Activated CD4-positive, alpha-beta T cell treated with anti-CD3 and anti-CD28 coated beads for 36 hours (primary cell): ENCODE data around the gene GULP1. TPM values are rescaled to one million over a fixed set of nuclear protein-coding genes. Genes with fewer than 3 reads are reported as not detected.

Experiments
- ATAC-seq: fragments of 200-7000 bp; cut with Tn5 transposase; one replicate; pipeline ENCODE4 v1.10.0; 2021; ENCODE audit warnings: mild to moderate bottlenecking, moderate library complexity
- CTCF ChIA-PET: fragments of 350-600 bp; sonication (Branson Sonifier 250); formaldehyde crosslinking; loops from one replicate; lab custom pipeline; 2021; ENCODE audit warnings: antibody characterized with exemption; lab: Charles Lee
- POLR2A ChIA-PET: fragments of 350-600 bp; sonication (Branson Sonifier 250); formaldehyde crosslinking; loops from one replicate; lab custom pipeline; 2021; ENCODE audit warnings: antibody characterized with exemption, inconsistent platforms; lab: Charles Lee
- DNase-seq: peaks from one replicate; pipeline ENCODE4 v3.0.0-alpha.2; 2020
- H3K27ac Mint-ChIP-seq: one replicate; pipeline ENCODE4 v1.8.0; 2021; ENCODE audit warnings: mixed read lengths
- H3K27me3 Mint-ChIP-seq: one replicate; pipeline ENCODE4 v1.8.0; 2021; ENCODE audit warnings: mixed read lengths
- H3K36me3 Mint-ChIP-seq: one replicate; pipeline ENCODE4 v1.8.0; 2021; ENCODE audit warnings: low read depth, mixed read lengths
- H3K4me1 Mint-ChIP-seq: one replicate; pipeline ENCODE4 v1.8.0; 2021; ENCODE audit warnings: mixed read lengths
- H3K4me3 Mint-ChIP-seq: one replicate; pipeline ENCODE4 v1.8.0; 2021; ENCODE audit warnings: mild to moderate bottlenecking, moderate library complexity, mixed read lengths
- H3K9me3 Mint-ChIP-seq: one replicate; pipeline ENCODE4 v1.8.0; 2021; ENCODE audit warnings: low read depth, mixed read lengths
- intact Hi-C, 2 experiments: fragments of 100-400 bp; cut with DNase I in 1 of 2; cut with micrococcal nuclease in 1 of 2; formaldehyde crosslinking; loops; one replicate each; pipeline versions ENCODE4 v1.14.2 to v1.15.1; 2022 to 2024; cut with DNase I, micrococcal nuclease
- total RNA-seq, 2 experiments: library from RNA; stranded (reverse); gene quantifications; one replicate each; pipeline ENCODE4 v1.2.3, GENCODE V29; 2021

Gene GULP1
- total RNA-seq, 2 experiments from 2014 or later: not detected

DNA sequence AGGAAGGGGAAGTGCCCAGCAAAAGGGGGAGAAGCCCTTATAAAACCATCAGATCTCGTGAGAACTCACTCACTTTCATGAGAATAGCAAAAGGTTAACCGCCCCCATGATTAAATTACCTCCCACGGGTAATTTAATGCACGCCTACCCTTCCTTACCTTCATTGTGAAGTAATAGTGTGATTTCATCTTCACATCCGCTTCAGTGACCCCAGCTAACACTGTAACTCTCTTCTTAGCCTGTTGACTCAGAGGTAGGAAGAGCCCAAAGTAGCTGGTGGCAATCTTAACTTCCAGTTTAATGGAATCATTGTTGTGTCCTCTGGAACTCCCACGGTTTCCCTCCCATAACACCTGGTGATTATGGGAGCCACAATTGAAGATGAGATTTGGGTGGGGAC is 120.5 kb downstream of the GULP1 start:
- Mint-ChIP-seq H3K4me3 (no peak overlapping the region), H3K27ac (no peak overlapping the region), H3K36me3 (no peaks in the 10 kb centered on the region), H3K9me3 (peaks cover 6% of the 10 kb centered on the region), H3K27me3 (no peaks in the 10 kb centered on the region), H3K4me1 (no peaks in the 10 kb centered on the region)
- intact Hi-C loops: no loop called here
- ChIA-PET CTCF (no interaction called here), POLR2A (no interaction called here)
- DNase-seq: no peak
- ATAC-seq: no peak

DNA sequence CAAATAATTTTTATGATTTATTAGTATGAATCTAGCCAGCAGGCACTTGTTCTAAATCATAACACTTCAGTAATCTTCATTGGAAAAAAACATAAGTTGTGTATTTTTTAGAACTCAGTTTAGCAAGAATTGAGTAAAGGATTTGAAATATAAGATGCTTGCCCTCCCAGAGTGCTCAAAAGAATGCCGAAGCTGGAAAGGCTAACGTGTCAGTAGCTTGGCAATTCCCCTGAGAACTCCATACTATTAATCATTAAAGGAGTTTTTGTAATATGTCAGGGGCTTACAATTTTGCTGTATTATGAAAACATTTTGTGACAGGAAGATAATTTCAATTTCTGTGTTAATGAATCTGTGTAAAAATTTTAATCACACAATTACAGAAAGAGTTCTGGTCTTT is 122.7 kb downstream of the GULP1 start:
- no peak for ATAC-seq
- H3K9me3 Mint-ChIP-seq: peaks cover 1% of the 10 kb centered on the region
- no peaks in the 10 kb centered on the region for H3K4me1 Mint-ChIP-seq
- no peak overlapping the region for H3K27ac Mint-ChIP-seq
- no peak for DNase-seq
- intact Hi-C loops: no loop called here
- no peaks in the 10 kb centered on the region for H3K36me3 Mint-ChIP-seq
- no peaks in the 10 kb centered on the region for H3K27me3 Mint-ChIP-seq
- POLR2A ChIA-PET: no interaction called here
- CTCF ChIA-PET: interaction anchor here (1.6 kb wide), 1 partner anchor 42 kb away, joined by 3 read pairs; no protein-coding TSS in a partner anchor
- H3K4me3 Mint-ChIP-seq: no peak overlapping the region

DNA sequence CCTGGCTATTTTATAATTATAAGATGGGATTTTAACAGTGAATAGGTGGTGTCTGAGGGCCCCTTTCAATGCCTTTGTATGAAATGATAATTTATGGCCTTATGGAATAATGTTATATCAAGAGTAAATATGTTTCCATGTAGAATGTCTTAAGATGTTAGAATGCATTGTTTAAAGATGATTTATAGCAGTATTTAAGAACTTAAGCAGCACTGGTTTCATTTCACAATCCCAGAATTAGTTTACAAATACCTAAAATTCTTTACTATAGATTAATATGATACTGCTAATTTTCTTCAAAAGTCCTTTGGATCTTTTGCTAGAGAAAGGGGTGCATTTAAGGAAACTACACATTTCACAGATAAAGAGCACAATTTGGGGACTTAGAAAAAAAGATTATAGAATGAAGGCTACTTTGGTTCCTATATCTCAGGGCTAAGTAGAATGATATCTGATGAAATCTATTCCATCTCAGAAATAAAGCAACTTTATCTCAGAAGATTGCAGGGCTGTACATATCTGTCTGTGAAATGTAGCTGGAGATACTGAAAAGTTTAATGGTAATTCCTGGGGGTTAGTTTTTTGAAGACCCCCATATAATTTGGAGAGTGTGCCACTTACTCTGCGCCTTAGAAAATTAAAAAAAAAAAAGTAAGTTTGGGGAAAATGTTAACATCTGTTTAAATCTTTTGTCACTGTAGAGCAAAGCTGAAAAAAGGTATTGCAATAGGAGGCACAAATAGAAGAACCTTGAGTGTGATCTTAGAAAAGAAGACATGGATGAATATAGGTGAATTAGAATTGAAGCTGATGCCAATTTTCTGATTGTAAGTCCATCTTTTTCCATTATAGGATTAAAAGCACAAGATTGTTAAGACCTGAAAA is 123.4 kb downstream of the GULP1 start:
- no peaks in the 10 kb centered on the region for H3K27me3 Mint-ChIP-seq
- H3K27ac Mint-ChIP-seq: no peak overlapping the region
- DNase-seq (no peak), ATAC-seq (no peak)
- ChIA-PET POLR2A (no interaction called here), CTCF (interaction anchor here (1.6 kb wide), 1 partner anchor 43 kb away, joined by 3 read pairs; no protein-coding TSS in a partner anchor)
- no peaks in the 10 kb centered on the region for H3K4me1 Mint-ChIP-seq
- no peak overlapping the region for H3K4me3 Mint-ChIP-seq
- no peaks in the 10 kb centered on the region for H3K9me3 Mint-ChIP-seq
- intact Hi-C loops: no loop called here
- no peaks in the 10 kb centered on the region for H3K36me3 Mint-ChIP-seq

DNA sequence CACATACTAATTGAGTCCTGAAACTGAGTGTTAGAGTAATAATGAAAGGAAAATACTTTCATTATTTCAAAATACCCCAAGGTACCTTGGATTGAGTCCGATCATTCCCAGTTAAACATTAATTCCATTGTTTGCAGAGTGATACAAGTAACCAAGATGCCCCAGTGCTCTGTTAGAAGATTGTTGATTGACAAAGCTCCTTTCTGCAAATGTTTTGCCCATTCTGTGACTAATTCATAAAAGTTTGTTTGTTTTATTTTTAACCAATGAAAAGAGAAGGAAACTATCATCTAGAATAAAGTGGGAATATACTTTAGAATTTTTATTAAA is 124.0 kb downstream of the GULP1 start:
- no peaks in the 10 kb centered on the region for H3K27me3 Mint-ChIP-seq
- no peaks in the 10 kb centered on the region for H3K9me3 Mint-ChIP-seq
- no peaks in the 10 kb centered on the region for H3K36me3 Mint-ChIP-seq
- DNase-seq (no peak), ATAC-seq (no peak)
- intact Hi-C loops: no loop called here
- H3K4me3 Mint-ChIP-seq: no peak overlapping the region
- ChIA-PET POLR2A (no interaction called here), CTCF (no interaction called here)
- no peaks in the 10 kb centered on the region for H3K4me1 Mint-ChIP-seq
- no peak overlapping the region for H3K27ac Mint-ChIP-seq

DNA sequence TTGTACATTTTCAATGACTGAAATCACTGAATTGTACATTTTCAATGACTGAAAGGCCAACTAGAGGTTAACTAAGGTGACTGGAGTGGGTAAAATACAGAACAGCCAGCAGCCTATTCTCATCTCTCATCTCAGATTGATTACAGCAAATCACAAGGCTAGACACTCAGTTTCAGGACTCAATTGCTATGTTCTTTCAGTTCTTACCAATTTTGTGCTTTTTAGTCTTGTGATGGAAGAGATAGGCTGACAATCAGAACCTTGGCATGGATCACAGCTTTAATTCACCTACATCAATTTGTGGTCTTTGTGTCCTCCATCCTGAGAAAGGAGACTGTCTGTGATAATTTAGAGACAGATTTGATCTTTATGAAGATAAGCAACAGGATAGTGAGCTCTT is 124.7 kb downstream of the GULP1 start:
- Mint-ChIP-seq H3K27ac (no peak overlapping the region), H3K36me3 (no peaks in the 10 kb centered on the region), H3K27me3 (no peaks in the 10 kb centered on the region), H3K4me3 (no peak overlapping the region), H3K9me3 (no peaks in the 10 kb centered on the region), H3K4me1 (no peaks in the 10 kb centered on the region)
- no peak for DNase-seq
- ATAC-seq: no peak
- POLR2A ChIA-PET: no interaction called here
- CTCF ChIA-PET: no interaction called here
- intact Hi-C loops: no loop called here

DNA sequence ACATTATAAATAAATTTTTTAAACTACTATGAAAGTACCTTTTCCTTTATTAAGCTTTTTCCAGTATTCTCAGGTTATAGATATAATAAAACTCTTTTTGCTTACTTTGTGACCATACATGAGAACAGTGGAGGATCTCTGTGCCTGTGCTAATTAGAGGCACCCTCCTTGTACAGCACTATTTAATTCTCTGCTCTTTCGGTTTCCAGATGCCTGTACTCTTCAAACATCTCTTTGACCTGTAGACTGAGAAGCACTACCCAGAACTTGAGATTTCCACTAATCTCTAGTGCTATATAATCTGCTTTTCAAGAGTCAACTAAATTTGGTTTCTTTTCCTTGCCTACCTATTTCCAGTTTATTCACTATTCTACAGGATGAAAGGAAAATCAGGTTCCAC is 131.1 kb downstream of the GULP1 start:
- intact Hi-C loops: no loop called here
- DNase-seq (no peak), ATAC-seq (no peak)
- Mint-ChIP-seq H3K27me3 (no peaks in the 10 kb centered on the region), H3K9me3 (no peaks in the 10 kb centered on the region), H3K27ac (no peak overlapping the region), H3K4me3 (no peak overlapping the region), H3K36me3 (no peaks in the 10 kb centered on the region), H3K4me1 (no peaks in the 10 kb centered on the region)
- CTCF ChIA-PET: no interaction called here
- POLR2A ChIA-PET: interaction anchor here (0.6 kb wide), 1 partner anchor 1242 kb away, joined by 5 read pairs; no protein-coding TSS in a partner anchor

DNA sequence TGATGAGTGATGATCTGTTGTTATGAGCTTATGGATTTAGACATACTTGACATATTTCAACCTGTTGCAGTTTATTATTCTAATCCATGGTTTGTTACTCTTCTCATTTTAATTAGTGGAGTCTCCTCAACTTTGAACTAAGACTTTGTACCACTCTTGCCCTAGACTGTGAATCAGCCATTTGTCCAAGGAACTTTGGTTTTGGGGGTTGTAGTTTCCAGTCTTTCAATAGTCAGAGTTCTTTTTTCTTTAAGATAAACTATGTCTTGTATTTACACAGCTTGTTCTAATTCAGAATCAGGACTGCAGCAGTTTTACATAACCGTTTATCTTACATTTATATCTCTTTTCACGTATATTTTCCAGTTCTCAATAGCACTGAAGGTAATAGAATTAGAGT is 133.6 kb downstream of the GULP1 start:
- ChIA-PET CTCF (no interaction called here), POLR2A (no interaction called here)
- ATAC-seq: no peak
- H3K27ac Mint-ChIP-seq: no peak overlapping the region
- no peak overlapping the region for H3K4me3 Mint-ChIP-seq
- no peak for DNase-seq
- no peaks in the 10 kb centered on the region for H3K9me3 Mint-ChIP-seq
- no peaks in the 10 kb centered on the region for H3K36me3 Mint-ChIP-seq
- H3K27me3 Mint-ChIP-seq: no peaks in the 10 kb centered on the region
- no peaks in the 10 kb centered on the region for H3K4me1 Mint-ChIP-seq
- intact Hi-C loops: no loop called here

DNA sequence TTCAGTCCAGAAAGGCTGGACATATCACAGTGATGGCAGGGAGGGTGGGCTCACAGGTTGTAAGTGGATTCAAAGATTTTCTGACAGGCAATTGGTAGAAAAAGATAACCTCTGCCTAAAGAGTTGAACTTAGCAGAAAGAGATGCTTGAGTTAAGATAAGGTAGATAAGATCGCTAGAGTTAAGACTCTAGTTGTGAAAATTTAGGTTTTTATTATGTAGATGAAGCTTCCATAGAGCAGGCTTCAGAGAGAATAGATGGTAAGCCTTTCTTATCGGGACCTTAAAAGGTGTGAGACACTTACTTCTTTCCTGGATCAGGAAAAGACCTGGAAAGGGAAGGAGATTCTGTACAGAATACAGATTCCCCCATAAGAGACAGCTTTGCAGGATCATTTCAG is 134.4 kb downstream of the GULP1 start:
- ATAC-seq (no peak), DNase-seq (no peak)
- no peaks in the 10 kb centered on the region for H3K36me3 Mint-ChIP-seq
- no peaks in the 10 kb centered on the region for H3K9me3 Mint-ChIP-seq
- H3K27me3 Mint-ChIP-seq: no peaks in the 10 kb centered on the region
- CTCF ChIA-PET: no interaction called here
- intact Hi-C loops: no loop called here
- no peak overlapping the region for H3K4me3 Mint-ChIP-seq
- no peaks in the 10 kb centered on the region for H3K4me1 Mint-ChIP-seq
- H3K27ac Mint-ChIP-seq: no peak overlapping the region
- POLR2A ChIA-PET: no interaction called here

DNA sequence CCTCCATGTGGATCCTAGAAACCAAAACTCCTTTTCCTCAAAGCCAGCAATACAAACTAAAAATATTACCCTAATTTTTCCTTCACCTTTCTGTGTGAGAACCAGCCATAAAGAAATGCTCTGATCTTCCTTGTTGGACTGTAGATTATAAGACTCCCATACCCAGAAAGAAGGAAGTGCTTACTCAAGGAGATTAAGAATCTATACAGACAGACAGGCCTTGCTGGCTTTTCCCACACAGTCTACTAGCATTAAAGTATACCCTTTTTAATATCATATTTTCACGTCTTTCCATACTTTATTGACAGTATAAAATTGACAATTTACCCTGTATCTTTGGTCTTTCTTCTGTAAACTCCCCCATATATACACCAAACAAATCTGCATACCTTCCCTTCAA is 139.0 kb downstream of the GULP1 start:
- POLR2A ChIA-PET: no interaction called here
- Mint-ChIP-seq H3K27ac (no peak overlapping the region), H3K4me1 (no peaks in the 10 kb centered on the region), H3K27me3 (no peaks in the 10 kb centered on the region), H3K9me3 (no peaks in the 10 kb centered on the region), H3K4me3 (no peak overlapping the region), H3K36me3 (no peaks in the 10 kb centered on the region)
- DNase-seq (no peak), ATAC-seq (no peak)
- intact Hi-C loops: no loop called here
- CTCF ChIA-PET: no interaction called here

DNA sequence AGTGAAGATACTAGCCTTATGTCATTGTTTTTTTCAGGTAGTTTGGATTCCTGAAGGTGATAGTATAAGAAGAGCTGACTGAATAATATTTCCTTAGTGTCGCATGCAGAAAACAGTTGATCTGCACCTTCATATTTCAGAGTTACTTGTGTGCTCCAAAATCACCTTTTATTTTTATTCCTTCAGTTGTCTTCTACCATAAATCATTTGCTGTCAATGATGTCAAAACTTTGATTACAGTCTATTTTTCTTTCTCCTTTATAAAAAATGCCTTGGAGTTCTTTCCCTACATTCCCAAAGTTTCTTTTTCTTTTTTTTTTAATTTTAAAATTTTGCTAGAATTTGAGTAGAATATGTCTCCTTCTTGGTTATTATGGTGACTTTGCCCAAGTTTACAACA is 142.3 kb downstream of the GULP1 start:
- DNase-seq (no peak), ATAC-seq (no peak)
- POLR2A ChIA-PET: no interaction called here
- CTCF ChIA-PET: no interaction called here
- Mint-ChIP-seq H3K27ac (no peak overlapping the region), H3K4me3 (no peak overlapping the region), H3K36me3 (no peaks in the 10 kb centered on the region), H3K9me3 (peaks cover 3% of the 10 kb centered on the region), H3K4me1 (no peaks in the 10 kb centered on the region), H3K27me3 (no peaks in the 10 kb centered on the region)
- intact Hi-C loops: no loop called here

DNA sequence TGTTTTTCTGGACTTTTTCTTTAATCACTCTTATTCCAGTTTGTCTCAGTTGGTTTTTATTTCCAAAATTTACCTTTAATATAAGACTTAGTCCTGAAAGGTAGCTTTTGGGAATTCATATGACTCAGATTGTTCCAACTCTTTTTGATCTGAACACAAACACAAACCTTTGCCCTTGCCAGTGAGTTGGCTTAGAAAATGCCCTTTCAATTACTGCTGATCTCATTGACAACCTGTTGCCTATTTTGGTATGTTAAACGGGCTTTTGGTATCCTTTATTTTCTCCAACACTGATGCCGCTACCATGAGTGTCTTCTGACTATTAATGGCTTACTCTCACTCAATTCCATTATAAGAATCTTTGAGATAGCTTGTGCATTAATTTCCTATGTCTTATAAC is 143.4 kb downstream of the GULP1 start:
- ChIA-PET CTCF (no interaction called here), POLR2A (no interaction called here)
- Mint-ChIP-seq H3K4me1 (no peaks in the 10 kb centered on the region), H3K36me3 (no peaks in the 10 kb centered on the region), H3K27me3 (no peaks in the 10 kb centered on the region), H3K9me3 (peaks cover 3% of the 10 kb centered on the region), H3K27ac (no peak overlapping the region), H3K4me3 (no peak overlapping the region)
- ATAC-seq (no peak), DNase-seq (no peak)
- intact Hi-C loops: no loop called here

DNA sequence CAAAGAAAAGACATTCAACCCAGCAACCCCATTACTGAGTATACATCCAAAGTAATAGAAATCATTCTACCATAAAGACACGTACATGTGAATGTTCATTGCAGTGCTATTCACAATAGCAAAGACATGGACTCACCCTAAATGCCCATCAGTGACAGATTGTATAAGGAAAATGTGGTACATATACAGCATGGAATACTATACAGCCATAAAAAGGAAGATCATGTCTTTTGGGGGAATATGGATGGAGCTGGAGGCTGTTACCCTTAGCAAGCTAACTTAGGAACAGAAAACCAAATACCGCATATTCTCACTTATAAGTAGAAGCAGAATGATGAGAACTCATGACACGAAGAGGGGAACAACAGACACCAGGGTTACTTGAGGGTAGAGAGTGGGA is 145.9 kb downstream of the GULP1 start:
- Mint-ChIP-seq H3K36me3 (no peaks in the 10 kb centered on the region), H3K27ac (no peak overlapping the region), H3K4me3 (no peak overlapping the region), H3K27me3 (no peaks in the 10 kb centered on the region), H3K9me3 (peaks cover 3% of the 10 kb centered on the region), H3K4me1 (no peaks in the 10 kb centered on the region)
- ChIA-PET POLR2A (no interaction called here), CTCF (no interaction called here)
- intact Hi-C loops: no loop called here
- DNase-seq: no peak
- ATAC-seq: no peak
